HepG2 (cell line): ENCODE results near the gene SFXN5. TPM values are rescaled to one million over a fixed set of nuclear protein-coding genes. Genes with fewer than 3 reads are reported as not detected.

Source experiments
- MTF2 ChIP-seq: sonication (generic); formaldehyde crosslinking; IDR thresholded peaks from 2 replicates; pipeline ENCODE4 v1.5.0; 2020; ENCODE audit warnings: missing genetic modification reagents, borderline replicate concordance
- NRL ChIP-seq: sonication (generic); formaldehyde crosslinking; IDR thresholded peaks from 2 replicates; pipeline ENCODE4 v1.5.0; 2020; ENCODE audit warnings: missing genetic modification reagents, mild to moderate bottlenecking, moderate library complexity, borderline replicate concordance
- RXRB ChIP-seq: IDR thresholded peaks from 2 replicates; pipeline ENCODE4 v1.6.1; 2016; ENCODE audit warnings: borderline replicate concordance, missing genetic modification reagents, missing compliant biosample characterization
- SALL1 ChIP-seq: sonication (generic); formaldehyde crosslinking; IDR thresholded peaks from 2 replicates; pipeline ENCODE4 v1.8.0; 2022; ENCODE audit warnings: mild to moderate bottlenecking, missing genetic modification reagents
- SP2 ChIP-seq: sonication (generic); formaldehyde crosslinking; IDR thresholded peaks from 2 replicates; pipeline ENCODE4 v1.5.1; 2020; ENCODE audit warnings: mild to moderate bottlenecking, missing genetic modification reagents
- TBL1XR1 ChIP-seq: fragments of 150-350 bp; IDR thresholded peaks from 2 replicates; pipeline ENCODE4 v1.6.1; 2014; ENCODE audit warnings: borderline replicate concordance, low read length; ENCODE audit not compliant: partially characterized antibody
- TBP ChIP-seq: sonication (generic); formaldehyde crosslinking; IDR thresholded peaks from 2 replicates; pipeline ENCODE4 v1.5.0; 2020; ENCODE audit warnings: missing genetic modification reagents
- TCF12 ChIP-seq, 2 experiments: fragments of 450-650 bp in 1 of 2; sonication (generic) in 1 of 2; formaldehyde crosslinking in 1 of 2; IDR thresholded peaks; 2 replicates each; pipeline versions ENCODE4 v1.6.1 to v1.8.0; 2017 to 2022; ENCODE audit warnings: antibody characterized with exemption in 1 of 2, mild to moderate bottlenecking in 1 of 2, missing genetic modification reagents in 1 of 2, moderate library complexity in 1 of 2
- ZFAT ChIP-seq: sonication (generic); formaldehyde crosslinking; conservative IDR thresholded peaks from 2 replicates; pipeline ENCODE4 v1.8.1; 2023; ENCODE audit warnings: missing genetic modification reagents, inconsistent platforms
- ZFP36L2 ChIP-seq: sonication (generic); formaldehyde crosslinking; IDR thresholded peaks from 2 replicates; pipeline ENCODE4 v1.4.0; 2020; ENCODE audit warnings: missing genetic modification reagents
- ZNF282 ChIP-seq: fragments of 450-650 bp; IDR thresholded peaks from 2 replicates; pipeline ENCODE4 v1.6.1; 2018; ENCODE audit not compliant: partially characterized antibody
- ZNF3 ChIP-seq: IDR thresholded peaks from 2 replicates; pipeline ENCODE4 v1.7.0; 2017; ENCODE audit warnings: inconsistent platforms
- ZNF317 ChIP-seq: sonication (generic); formaldehyde crosslinking; IDR thresholded peaks from 2 replicates; pipeline ENCODE4 v1.5.0; 2020; ENCODE audit warnings: mild to moderate bottlenecking, missing genetic modification reagents
- polyA plus RNA-seq, 8 experiments: library from polyadenylated mRNA; depleted of rRNA in 3 of 8; stranded (reverse) in 7 of 8; unstranded in 1 of 8; fragments of >200 nt; fragmentation: Illumina TruSeq in 4 of 8; extraction: Trizol in 4 of 8; gene quantifications; 2 replicates each; pipeline versions ENCODE4 v1.2.1 to v1.2.3, GENCODE V29; 2011 to 2016; ENCODE audit warnings: low read depth in 4 of 8, missing spikeins in 1 of 8, mixed read lengths in 1 of 8; ENCODE audit not compliant: insufficient read depth in 1 of 8
- total RNA-seq, 5 experiments: library from RNA; depleted of rRNA; stranded (reverse); fragments of >200 nt; fragmentation: Illumina TruSeq; extraction: Trizol; gene quantifications; 2 replicates each; pipeline ENCODE4 v1.2.3, GENCODE V29; 2016; ENCODE audit warnings: low read depth in 1 of 5
- TF ChIP-seq, protein P1 (sequence below): sonication (generic); formaldehyde crosslinking; IDR thresholded peaks from 2 replicates; pipeline ENCODE4 v1.4.0; 2020; ENCODE audit warnings: missing genetic modification reagents
- TF ChIP-seq, protein P2 (sequence below): sonication (generic); formaldehyde crosslinking; IDR thresholded peaks from 2 replicates; pipeline ENCODE4 v1.4.0; 2020; ENCODE audit warnings: mild to moderate bottlenecking, missing genetic modification reagents
- TF ChIP-seq, protein P3 (sequence below): sonication (generic); formaldehyde crosslinking; IDR thresholded peaks from 2 replicates; pipeline ENCODE4 v1.4.0; 2020; ENCODE audit warnings: missing genetic modification reagents
- TF ChIP-seq, protein P4 (sequence below): IDR thresholded peaks from 2 replicates; pipeline ENCODE4 v1.6.1; 2018; ENCODE audit warnings: missing genetic modification reagents, mild to moderate bottlenecking, missing compliant biosample characterization
- TF ChIP-seq, protein P5 (sequence below), 2 experiments: fragments of 450-650 bp in 1 of 2; sonication (generic) in 1 of 2; formaldehyde crosslinking; IDR thresholded peaks; 2 replicates each; pipeline versions ENCODE4 v1.5.0 to v1.8.0; 2020 to 2022; ENCODE audit warnings: mild to moderate bottlenecking in 1 of 2, missing genetic modification reagents in 1 of 2

The SFXN5 gene
- total and polyA plus RNA-seq, 2 of the 13 experiments (the other 11 are each of a cell fraction or from before 2014, with no cell fraction given), result 34.9 to 37.4 TPM

DNA sequence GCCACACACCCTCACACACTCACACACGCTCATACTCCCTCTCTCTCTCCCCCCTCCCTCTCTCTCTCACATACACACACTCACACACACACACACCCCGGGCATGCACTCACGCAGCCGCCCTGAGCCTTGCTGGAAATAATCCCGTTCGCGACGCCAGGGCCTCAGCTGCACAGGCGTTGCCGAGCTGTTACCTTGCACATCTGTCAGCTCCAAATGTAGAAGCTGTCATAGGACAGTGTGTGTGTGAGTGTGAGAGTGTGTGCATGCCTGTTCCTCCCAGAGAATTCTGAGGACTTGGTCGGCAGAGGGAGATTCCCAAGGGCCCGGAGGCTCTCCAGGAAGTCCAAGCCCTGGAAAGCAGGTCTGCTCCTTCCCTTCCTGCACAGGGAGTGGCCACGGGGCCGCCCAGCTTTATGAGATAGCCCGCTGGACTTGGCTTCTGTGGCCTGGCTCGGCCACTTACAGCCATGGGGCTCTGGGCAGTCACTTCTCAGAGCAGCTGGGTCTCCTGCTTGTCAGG is 175.7 kb downstream of the SFXN5 start (continued):
- TF ChIP-seq, protein P1, sequence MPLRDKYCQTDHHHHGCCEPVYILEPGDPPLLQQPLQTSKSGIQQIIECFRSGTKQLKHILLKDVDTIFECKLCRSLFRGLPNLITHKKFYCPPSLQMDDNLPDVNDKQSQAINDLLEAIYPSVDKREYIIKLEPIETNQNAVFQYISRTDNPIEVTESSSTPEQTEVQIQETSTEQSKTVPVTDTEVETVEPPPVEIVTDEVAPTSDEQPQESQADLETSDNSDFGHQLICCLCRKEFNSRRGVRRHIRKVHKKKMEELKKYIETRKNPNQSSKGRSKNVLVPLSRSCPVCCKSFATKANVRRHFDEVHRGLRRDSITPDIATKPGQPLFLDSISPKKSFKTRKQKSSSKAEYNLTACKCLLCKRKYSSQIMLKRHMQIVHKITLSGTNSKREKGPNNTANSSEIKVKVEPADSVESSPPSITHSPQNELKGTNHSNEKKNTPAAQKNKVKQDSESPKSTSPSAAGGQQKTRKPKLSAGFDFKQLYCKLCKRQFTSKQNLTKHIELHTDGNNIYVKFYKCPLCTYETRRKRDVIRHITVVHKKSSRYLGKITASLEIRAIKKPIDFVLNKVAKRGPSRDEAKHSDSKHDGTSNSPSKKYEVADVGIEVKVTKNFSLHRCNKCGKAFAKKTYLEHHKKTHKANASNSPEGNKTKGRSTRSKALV (CRISPR knock-in tag), result no peak
- TF ChIP-seq, protein P2, sequence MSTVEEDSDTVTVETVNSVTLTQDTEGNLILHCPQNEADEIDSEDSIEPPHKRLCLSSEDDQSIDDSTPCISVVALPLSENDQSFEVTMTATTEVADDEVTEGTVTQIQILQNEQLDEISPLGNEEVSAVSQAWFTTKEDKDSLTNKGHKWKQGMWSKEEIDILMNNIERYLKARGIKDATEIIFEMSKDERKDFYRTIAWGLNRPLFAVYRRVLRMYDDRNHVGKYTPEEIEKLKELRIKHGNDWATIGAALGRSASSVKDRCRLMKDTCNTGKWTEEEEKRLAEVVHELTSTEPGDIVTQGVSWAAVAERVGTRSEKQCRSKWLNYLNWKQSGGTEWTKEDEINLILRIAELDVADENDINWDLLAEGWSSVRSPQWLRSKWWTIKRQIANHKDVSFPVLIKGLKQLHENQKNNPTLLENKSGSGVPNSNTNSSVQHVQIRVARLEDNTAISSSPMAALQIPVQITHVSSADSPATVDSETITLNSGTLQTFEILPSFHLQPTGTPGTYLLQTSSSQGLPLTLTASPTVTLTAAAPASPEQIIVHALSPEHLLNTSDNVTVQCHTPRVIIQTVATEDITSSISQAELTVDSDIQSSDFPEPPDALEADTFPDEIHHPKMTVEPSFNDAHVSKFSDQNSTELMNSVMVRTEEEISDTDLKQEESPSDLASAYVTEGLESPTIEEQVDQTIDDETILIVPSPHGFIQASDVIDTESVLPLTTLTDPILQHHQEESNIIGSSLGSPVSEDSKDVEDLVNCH (CRISPR knock-in tag), result no peak
- TF ChIP-seq TBL1XR1 (no peak), SALL1 (CRISPR knock-in tag) (peak; percentile 45; the same call in 1 of the 2 replicates), SP2 (no peak), NRL (CRISPR knock-in tag) (0 out of 2 replicates have a peak, but pooled peaks have one; percentile 64), ZFAT (no peak), ZNF317 (CRISPR knock-in tag) (no peak), RXRB (no peak), TBP (CRISPR knock-in tag) (no peak), TCF12 (IDR thresholded peaks at IDR 0.05) (no peak), TCF12 (CRISPR knock-in tag; IDR thresholded peaks at IDR 0.05) (no peak), ZNF282 (no peak), ZNF3 (CRISPR knock-in tag) (no peak), MTF2 (CRISPR knock-in tag) (no peak), ZFP36L2 (CRISPR knock-in tag) (no peak)
- TF ChIP-seq, protein P3, sequence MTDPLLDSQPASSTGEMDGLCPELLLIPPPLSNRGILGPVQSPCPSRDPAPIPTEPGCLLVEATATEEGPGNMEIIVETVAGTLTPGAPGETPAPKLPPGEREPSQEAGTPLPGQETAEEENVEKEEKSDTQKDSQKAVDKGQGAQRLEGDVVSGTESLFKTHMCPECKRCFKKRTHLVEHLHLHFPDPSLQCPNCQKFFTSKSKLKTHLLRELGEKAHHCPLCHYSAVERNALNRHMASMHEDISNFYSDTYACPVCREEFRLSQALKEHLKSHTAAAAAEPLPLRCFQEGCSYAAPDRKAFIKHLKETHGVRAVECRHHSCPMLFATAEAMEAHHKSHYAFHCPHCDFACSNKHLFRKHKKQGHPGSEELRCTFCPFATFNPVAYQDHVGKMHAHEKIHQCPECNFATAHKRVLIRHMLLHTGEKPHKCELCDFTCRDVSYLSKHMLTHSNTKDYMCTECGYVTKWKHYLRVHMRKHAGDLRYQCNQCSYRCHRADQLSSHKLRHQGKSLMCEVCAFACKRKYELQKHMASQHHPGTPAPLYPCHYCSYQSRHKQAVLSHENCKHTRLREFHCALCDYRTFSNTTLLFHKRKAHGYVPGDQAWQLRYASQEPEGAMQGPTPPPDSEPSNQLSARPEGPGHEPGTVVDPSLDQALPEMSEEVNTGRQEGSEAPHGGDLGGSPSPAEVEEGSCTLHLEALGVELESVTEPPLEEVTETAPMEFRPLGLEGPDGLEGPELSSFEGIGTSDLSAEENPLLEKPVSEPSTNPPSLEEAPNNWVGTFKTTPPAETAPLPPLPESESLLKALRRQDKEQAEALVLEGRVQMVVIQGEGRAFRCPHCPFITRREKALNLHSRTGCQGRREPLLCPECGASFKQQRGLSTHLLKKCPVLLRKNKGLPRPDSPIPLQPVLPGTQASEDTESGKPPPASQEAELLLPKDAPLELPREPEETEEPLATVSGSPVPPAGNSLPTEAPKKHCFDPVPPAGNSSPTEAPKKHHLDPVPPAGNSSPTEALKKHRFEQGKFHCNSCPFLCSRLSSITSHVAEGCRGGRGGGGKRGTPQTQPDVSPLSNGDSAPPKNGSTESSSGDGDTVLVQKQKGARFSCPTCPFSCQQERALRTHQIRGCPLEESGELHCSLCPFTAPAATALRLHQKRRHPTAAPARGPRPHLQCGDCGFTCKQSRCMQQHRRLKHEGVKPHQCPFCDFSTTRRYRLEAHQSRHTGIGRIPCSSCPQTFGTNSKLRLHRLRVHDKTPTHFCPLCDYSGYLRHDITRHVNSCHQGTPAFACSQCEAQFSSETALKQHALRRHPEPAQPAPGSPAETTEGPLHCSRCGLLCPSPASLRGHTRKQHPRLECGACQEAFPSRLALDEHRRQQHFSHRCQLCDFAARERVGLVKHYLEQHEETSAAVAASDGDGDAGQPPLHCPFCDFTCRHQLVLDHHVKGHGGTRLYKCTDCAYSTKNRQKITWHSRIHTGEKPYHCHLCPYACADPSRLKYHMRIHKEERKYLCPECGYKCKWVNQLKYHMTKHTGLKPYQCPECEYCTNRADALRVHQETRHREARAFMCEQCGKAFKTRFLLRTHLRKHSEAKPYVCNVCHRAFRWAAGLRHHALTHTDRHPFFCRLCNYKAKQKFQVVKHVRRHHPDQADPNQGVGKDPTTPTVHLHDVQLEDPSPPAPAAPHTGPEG (CRISPR knock-in tag), result no peak
- TF ChIP-seq, protein P4, sequence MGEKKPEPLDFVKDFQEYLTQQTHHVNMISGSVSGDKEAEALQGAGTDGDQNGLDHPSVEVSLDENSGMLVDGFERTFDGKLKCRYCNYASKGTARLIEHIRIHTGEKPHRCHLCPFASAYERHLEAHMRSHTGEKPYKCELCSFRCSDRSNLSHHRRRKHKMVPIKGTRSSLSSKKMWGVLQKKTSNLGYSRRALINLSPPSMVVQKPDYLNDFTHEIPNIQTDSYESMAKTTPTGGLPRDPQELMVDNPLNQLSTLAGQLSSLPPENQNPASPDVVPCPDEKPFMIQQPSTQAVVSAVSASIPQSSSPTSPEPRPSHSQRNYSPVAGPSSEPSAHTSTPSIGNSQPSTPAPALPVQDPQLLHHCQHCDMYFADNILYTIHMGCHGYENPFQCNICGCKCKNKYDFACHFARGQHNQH (CRISPR knock-in tag), result no peak
- TF ChIP-seq, protein P5, sequence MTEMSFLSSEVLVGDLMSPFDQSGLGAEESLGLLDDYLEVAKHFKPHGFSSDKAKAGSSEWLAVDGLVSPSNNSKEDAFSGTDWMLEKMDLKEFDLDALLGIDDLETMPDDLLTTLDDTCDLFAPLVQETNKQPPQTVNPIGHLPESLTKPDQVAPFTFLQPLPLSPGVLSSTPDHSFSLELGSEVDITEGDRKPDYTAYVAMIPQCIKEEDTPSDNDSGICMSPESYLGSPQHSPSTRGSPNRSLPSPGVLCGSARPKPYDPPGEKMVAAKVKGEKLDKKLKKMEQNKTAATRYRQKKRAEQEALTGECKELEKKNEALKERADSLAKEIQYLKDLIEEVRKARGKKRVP (CRISPR knock-in tag; IDR thresholded peaks at IDR 0.05), result no peak
